Activated CD4-positive, alpha-beta T cell treated with anti-CD3 and anti-CD28 coated beads, Interleukin-2, amount 50 U/mL, for 4 hours (primary cell): ENCODE measurements around the gene RPL36AL.
"Not testable (repeated sequence)": the region's sequence is repeated elsewhere in the genome, so short reads cannot be mapped to it uniquely, and the experiment has no call there.

ENCODE experiments used
- DNase-seq, 2 experiments: peaks; one replicate each; pipeline ENCODE4 v3.0.0-alpha.2; 2020

Gene RPL36AL

GRCh38 chr14:49617852-49618519 is 2.4 kb downstream of the RPL36AL start:
- DNase-seq = no peak

- no peak for DNase-seq
Observed at GRCh38 chr14:49615776-49616175, 4.7 kb downstream of the RPL36AL start.

- no peak for DNase-seq
Observed at GRCh38 chr14:49614196-49614595, 6.2 kb downstream of the RPL36AL start.

- DNase-seq = no peak
Observed at GRCh38 chr14:49612671-49613070, 7.8 kb downstream of the RPL36AL start.

- DNase-seq = no peak
Observed at GRCh38 chr14:49612251-49612650, 8.2 kb downstream of the RPL36AL start.

GRCh38 chr14:49607583-49607982 is 12.8 kb downstream of the RPL36AL start:
- DNase-seq = no peak

GRCh38 chr14:49598485-49599300 is 21.7 kb downstream of the RPL36AL start, which contains the start of gene LRR1:
TSS of gene LRR1 (plus strand) at chr14:49598940. CDS start at chr14:49599021, 81 bp downstream.
- DNase-seq = peak; percentile 81 to 88

- DNase-seq = no peak
Observed at GRCh38 chr14:49598189-49598484, 22.3 kb downstream of the RPL36AL start.

- DNase-seq = no peak
Observed at GRCh38 chr14:49594347-49595091, 25.9 kb downstream of the RPL36AL start.

GRCh38 chr14:49593016-49593415 is 27.4 kb downstream of the RPL36AL start:
- no peak for DNase-seq

- DNase-seq = no peak
Observed at GRCh38 chr14:49589387-49589786, 31.0 kb downstream of the RPL36AL start.

- DNase-seq = peak; percentile 44 to 51
Observed at GRCh38 chr14:49586673-49587460, 33.6 kb downstream of the RPL36AL start.

GRCh38 chr14:49585803-49586672 is 34.4 kb downstream of the RPL36AL start, which contains the start of gene RPS29:
TSS of gene RPS29 (minus strand) at chr14:49586380. CDS start at chr14:49586346, 34 bp downstream.
- DNase-seq = peak; percentile 97

- DNase-seq = not testable (repeated sequence)
Observed at GRCh38 chr14:49584981-49585640, 35.3 kb downstream of the RPL36AL start.

GRCh38 chr14:49584058-49584457 is 36.4 kb downstream of the RPL36AL start:
- DNase-seq = no peak

- DNase-seq = no peak
Observed at GRCh38 chr14:49583629-49584028, 36.8 kb downstream of the RPL36AL start.

- no peak for DNase-seq
Observed at GRCh38 chr14:49582113-49582977, 38.1 kb downstream of the RPL36AL start.

- DNase-seq = no peak
Observed at GRCh38 chr14:49581209-49582112, 39.0 kb downstream of the RPL36AL start.

GRCh38 chr14:49579841-49580240 is 40.6 kb downstream of the RPL36AL start:
- DNase-seq = no peak
